ENCODE results near the gene FLRT1.

Gene FLRT1, protein sequence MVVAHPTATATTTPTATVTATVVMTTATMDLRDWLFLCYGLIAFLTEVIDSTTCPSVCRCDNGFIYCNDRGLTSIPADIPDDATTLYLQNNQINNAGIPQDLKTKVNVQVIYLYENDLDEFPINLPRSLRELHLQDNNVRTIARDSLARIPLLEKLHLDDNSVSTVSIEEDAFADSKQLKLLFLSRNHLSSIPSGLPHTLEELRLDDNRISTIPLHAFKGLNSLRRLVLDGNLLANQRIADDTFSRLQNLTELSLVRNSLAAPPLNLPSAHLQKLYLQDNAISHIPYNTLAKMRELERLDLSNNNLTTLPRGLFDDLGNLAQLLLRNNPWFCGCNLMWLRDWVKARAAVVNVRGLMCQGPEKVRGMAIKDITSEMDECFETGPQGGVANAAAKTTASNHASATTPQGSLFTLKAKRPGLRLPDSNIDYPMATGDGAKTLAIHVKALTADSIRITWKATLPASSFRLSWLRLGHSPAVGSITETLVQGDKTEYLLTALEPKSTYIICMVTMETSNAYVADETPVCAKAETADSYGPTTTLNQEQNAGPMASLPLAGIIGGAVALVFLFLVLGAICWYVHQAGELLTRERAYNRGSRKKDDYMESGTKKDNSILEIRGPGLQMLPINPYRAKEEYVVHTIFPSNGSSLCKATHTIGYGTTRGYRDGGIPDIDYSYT

DNA sequence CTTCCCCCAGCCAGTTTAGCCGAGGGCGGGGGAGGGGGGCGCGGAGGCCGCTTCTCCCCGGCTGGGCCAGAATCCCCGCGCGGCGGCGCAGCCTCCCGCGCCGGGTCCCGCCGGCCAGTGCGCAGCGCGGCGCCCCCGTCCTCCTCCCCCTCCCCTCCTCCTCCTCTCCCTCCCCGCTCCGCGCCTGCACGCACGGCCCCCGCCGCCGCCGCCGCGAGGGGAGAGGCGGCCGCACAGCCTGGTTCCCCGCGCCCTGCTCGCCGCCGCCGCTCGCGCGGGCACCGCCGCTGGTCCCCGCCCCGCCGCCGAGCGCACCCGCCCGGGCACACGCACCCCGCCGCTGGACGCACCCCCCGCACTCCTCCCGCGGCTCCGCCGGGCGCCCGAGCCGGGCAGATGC lies at the start of gene FLRT1:
FLRT1 (plus strand) TSS at position 356 of the 400 bp plus-strand sequence. CDS start 80,337 bp downstream, outside the sequence.
- no peak for DNase-seq

DNA sequence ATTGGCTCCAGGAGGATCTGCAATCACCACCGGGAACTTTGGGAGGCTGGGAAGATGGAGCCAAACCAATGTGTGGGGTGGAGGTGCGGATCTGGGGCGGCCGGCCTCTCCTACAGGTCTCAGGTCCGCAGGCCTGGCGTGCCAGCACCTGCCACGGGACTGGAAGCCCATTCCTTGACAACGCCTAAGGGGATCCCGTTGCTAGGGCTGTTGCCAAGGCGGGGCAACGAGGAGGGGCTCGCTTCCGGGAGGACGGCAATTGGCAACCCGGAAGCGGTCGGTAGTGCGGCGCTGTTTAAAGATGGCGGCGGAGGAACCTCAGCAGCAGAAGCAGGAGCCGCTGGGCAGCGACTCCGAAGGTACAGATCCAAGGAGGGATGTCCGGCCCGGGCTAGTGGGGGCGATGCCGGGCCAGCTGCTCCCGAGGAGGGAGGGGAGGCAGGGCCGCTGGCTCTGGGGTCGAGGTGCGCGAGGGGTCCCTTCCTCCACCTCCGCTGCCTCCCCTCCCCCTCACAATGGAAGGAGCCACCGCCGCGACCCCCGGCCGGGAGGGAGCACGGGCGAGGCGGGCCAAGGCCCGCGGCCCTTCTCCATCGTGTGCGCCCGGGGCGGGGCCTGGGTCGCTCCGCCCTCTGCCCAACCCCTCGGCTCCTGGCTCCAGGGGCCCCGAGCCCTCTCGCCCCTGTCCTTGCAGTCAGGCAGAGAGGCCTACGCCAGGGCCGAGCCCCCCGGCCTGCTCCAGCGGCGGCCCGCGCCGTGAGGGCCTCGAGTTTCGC lies 49.4 kb upstream of the FLRT1 start, which contains the start of gene OTUB1:
OTUB1 (plus strand) TSS at position 283 of the 776 bp plus-strand sequence; CDS start at position 302, 19 bp downstream.
- DNase-seq: peak; percentile 80

DNA sequence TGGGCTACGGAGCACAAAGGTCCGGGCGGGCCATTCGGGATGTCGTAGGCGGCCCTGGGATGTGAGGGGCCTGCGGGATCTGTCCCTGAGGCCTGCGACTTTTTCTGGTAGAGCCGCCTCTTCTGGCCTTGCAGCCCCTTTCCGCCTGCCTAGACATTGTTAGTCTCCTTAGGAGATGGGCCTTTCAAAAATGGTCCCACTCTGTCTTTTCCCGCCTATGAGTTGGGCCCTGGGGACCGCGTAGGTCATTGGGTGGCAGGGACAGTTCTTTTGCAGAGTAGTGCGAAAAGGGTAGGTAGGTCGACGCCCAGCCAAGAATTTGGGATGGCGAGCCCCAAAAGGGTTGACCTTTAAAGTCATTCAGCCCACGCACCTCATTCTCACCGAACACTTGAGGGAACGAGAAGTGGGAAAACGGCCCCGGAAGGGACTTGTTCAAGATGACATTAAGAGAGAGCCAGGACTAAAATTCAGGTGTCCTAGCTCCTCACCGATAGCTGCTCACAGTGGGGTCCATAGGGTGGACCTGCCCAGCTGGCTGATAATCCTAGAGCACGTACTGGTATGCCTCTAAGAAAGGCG lies 48.7 kb upstream of the FLRT1 start:
- DNase-seq: no peak

DNA sequence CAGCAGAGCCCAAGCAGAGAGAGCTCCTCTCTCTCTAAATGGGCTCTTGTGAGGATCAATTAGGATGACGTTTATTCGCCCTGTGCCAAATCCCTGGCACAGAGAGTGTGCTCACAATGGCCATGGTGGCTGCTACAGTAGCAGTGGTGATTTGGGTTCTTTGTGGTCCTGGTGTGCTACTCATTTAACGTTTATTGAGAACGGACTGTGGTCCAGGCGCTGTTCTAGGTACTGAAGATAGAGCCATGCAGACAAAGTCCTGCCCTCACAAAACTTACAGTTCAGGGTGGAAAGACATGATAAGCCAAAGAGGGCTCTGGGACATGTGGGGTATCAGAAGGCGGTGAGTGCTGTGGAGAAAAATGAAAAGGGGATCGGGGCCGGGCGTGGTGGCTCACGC lies 44.2 kb upstream of the FLRT1 start:
- no peak for DNase-seq

DNA sequence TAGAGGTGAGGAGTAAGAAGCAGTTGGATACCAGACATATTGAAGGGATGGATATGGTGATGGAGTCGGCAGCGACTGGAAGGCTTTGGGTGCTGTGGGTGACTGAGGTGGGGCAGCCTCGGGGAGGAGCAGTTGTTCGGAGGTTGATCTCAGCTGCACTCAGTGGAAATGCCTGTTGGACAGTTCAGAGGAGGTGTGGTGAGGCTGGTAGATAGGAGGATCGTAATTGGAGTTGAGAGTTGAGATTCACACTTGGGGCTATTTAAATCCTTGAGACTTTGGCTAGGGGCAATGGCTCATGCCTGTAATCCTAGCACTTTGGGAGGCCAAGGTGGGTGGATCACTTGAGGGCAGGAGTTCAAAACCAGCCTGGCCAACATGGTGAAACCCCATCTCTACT lies 42.6 kb upstream of the FLRT1 start:
- no peak for DNase-seq

DNA sequence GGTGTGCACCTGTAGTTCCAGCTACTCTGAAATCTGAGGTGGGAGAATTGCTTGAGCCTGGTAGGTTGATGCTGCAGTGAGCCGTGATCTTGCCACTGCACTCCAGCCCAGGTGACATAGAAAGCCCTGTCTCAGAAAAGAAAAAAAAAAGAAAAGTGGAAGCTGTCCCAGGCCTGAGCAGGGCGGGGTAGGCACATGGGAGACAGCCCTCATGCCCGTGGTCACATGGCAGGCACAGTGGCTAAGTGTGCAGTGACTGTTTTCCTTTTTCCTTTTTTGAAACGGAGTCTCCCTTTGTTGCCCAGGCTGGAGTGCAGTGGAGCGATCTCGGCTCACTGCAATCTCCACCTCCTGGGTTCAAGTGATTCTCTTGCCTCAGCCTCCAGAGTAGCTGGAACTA lies 41.7 kb upstream of the FLRT1 start:
- DNase-seq: no peak

DNA sequence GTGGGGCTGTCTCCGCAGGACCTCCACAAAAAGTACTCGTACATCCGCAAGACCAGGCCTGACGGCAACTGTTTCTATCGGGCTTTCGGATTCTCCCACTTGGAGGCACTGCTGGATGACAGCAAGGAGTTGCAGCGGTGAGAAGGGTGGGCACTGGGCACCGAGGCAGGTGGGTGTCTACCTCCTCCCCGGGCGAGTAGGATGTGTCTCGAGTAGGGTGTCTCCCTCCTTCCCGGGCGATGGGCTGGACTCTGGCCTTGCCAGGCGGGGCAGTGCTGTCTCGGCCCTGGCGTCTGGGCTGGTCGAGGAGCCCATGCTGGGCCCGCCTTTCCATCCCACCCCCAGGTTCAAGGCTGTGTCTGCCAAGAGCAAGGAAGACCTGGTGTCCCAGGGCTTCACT lies 39.2 kb upstream of the FLRT1 start:
- DNase-seq: no peak

DNA sequence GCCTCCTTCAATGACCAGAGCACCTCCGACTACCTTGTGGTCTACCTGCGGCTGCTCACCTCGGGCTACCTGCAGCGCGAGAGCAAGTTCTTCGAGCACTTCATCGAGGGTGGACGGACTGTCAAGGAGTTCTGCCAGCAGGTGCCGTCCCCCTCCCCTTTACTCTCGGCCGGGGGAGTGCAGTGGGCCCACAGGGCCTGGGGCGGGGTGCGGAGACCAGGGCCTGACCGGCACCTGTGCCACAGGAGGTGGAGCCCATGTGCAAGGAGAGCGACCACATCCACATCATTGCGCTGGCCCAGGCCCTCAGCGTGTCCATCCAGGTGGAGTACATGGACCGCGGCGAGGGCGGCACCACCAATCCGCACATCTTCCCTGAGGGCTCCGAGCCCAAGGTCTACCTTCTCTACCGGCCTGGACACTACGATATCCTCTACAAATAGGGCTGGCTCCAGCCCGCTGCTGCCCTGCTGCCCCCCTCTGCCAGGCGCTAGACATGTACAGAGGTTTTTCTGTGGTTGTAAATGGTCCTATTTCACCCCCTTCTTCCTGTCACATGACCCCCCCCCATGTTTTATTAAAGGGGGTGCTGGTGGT lies 38.5 kb upstream of the FLRT1 start:
- DNase-seq: no peak

DNA sequence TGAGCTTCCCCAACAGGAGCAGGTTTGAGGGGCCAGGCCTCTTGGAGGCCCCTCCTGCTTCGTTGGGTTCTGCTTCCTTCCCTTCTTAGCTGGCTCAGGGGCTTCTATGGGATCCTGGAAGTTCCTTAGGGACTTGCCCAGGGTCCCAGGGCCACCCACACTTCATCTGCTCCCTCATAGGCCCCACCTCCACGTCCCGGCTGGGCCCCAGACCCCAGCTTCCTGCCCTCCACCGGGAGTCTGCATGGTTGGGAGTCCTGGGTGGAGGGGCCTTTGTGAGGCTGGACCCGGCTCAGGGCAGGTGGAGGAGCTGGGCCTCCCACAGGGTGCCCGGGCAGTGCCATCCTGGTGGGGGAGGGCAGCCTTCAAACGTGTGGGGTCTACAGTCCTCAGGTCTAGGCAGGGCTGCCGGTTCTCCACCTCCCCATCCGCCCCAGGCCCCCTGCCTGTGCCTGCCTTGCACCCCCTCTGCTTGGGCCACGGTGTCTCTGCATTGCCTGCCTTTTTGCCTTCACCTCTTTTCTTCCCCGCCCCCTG lies 37.9 kb upstream of the FLRT1 start:
- DNase-seq: no peak

DNA sequence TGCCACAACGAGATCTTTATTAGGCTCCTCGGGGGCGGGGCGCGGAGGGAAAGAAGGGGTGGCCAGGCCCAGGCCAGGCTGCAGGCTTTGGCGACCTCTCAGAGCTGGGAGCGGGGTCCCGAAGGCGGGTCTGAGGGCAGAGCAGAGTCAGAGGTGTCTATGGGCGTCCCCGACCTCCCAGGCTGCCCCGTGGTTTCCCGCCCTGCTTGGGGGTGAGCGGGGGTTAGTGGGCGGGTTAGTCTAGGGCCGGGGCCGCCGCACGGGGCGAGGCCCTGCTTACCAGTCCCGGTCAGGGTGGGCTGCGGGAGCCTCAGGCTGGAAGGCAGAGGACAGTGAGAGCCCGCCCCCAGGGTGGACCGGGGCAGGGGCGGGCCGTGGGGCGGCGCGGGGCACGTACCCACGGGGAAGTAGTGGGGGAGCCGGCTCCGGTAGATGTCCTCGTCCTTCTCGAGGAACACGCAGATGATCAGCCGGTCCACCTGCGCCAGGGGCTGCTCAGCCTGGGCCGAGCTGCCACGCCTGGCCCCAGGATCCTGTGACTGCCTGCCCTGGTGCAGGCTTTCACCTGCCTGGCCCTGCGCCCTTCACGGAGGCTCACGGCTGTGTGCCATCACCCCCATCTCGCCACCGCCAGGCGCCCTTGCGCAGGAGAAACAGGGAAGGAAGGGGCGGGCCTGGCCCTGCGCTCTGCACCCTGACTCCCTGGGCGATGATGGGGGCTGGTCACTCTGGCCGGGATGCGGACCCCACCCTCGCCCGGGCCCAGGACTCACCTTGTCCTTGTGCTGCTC lies 37.0 kb upstream of the FLRT1 start:
- no peak for DNase-seq

DNA sequence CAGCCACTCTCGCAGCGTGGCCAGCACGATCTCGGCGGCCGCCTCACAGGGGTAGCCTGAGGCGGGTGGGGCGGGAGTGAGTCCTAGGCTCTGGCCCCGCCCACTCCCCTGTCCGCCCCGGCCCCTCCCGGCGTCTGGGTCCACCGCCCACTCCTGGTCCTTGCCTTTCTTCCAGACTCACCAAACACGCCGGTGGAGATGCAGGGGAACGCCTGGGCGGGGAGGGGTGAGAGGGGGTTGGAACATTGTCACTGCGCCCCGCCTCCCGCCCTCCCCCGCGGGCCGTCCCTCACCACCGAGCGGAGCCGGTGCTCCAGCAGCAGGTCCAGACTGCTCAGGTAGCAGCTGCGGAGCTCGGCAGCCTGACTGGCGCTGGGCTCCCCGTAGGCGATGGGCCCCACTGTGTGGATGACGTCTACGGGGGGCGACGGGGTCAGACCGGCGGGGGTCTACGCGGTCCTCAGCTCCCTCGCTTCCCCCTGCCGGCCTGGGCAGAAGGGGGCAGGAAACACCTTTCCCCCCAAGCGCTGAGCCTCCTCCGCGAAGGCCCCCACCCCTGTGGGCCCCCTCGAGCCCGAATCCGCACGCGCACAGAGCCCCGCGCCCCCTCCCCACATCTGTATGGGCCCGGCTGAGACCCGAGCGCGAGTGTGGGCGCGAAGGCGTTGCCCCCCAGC lies 36.2 kb upstream of the FLRT1 start:
- no peak for DNase-seq

DNA sequence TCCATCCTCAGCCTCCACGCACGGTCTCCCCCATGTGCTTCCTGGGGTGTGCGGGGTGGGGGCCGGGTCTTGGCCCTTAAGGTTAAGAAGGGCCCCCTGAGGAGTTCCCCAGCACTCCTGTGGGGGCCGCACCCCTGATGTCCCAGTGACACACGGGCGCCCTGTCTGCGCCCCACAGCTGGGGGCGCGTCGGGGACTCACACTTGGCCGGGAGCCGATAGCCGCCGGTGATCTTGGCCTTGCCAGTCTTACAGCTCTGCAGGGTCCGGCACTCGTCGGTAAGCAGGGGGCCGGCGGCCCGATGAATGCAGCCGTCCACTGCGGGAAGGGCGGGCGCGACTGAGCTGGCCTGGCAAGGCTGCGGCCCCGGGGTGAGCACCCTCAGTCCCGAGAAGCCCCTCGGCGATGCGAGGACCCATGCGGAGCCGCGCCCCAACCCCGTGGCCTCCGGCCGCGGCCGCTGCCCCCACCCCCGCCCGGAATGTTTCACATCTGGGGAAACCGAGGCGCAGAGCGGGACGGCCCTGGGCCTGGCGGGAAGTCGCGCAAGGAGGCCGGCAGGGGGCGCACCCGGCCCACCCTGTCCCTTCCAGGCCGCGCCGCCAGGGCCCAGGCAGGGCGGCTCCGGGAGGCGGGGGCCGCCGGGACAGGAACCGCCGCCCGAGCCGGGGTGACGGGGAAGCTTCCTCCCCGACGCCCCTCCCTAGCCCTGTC lies 35.5 kb upstream of the FLRT1 start:
- DNase-seq: no peak

DNA sequence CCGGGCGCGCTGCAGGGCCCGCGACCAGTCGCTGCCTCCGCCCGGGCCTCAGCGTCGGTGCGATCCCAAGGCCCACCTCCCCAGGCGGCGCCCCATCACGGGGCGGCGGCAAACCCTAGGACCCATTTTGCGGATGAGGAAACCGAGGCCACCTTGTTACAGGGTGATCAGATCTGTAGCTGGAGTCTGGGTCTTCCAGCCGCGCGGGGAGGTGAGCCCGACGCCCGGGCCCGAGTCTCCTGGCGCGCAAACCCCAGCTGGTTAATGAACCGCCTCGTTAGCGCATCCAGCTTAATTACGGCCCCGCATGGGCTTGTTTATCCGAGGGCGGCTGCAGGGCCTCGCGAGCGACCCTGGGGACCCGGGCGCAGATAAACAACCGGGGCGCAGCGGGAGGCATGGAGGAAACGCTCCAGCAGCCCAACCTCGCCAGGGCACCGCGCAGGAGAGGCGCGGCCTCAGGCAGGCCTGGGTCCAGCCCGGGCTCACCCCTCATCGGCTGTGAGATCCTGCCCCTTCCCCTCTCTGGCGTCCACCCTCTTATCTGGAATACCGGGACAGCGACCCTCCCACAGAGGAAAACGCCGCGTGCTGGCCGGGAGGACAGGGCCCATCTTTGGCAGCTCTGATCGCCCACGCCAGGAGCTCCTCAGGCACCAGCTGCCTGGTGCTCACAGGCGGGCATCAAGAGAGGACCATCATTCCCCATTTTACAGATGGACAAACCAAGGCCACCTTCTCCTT lies 34.8 kb upstream of the FLRT1 start:
- DNase-seq: no peak

DNA sequence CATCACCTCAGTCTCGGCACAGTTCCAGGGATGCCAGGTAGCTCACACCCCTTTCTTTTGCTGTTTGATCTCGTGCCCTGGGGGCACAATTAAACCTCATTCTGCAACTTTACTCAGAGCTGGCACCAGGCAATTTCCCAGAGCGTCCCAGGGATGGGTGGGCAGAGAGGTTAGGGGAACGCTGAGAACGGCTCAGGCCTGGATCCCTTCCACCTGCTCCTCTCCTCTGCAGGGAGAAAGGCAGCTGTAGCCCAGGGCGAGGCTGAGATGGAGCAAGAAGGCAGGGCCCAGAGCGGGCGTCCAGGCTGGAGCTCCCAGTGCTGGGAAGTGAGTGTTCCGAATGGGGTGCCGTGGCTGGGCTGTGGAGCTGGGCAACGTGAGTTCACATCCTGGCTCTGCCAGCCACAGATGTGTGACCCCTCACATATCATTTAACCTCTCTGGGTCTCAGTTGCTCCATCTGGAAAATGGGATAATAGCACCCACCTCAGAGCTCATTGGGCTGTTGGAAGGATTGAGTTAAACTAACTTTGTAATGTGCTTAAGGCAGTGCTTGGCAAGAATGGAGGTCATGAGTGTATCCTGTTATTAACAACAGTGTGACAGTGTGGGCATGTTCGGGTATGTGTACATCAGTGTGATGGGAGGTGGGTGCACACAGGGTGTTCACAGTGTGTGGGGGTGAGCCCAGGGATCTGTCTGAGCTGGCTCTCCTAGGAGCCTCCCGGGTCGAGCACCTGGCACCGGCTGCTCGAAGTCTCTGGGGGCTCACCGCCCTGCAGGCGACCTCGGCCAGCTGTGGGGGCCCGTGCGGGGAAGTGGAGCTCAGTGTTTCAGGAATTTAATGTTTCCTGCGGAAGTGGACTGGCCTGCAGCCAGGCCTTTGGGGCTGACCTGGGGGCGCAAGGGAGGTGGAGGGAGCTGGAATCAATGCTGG lies 34.0 kb upstream of the FLRT1 start:
- DNase-seq: no peak

DNA sequence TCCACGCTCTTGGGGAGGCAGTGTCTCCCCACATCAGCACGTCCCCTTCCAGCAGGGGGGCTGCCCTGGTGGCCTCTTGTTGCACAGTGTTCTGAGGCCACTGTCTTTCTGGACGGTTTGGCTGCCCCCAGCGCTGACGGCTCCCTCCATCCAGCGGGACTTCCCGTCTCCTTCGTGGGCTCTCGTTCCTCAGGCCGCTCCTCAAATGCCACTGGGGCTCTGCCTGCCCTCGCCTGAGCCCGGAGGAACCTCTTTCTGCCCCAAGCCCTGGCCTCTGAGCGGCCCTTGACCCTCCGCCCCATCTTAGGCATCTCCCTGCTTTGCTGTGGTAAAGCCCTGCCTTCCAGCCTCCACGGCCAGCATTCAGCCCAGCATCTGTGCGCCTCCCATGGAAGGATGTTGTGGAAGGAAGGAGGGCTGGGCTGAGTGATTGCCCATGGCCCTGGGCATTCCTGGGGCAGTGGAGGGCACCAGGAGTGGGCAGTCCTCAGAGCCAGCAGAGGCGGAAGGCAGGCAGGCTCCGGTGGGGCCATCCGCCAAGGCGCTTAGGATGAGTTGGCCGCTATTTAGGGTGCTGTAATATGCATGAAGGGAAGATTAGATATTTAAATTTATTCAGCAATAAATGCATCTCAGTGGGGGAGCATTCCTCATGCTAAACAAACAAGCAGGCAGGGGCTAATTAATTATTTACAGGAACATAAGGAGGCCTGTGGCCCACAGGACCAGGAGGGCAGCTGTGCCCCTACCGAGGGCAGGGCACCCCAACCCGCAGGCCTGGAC lies 31.7 kb upstream of the FLRT1 start:
- no peak for DNase-seq

DNA sequence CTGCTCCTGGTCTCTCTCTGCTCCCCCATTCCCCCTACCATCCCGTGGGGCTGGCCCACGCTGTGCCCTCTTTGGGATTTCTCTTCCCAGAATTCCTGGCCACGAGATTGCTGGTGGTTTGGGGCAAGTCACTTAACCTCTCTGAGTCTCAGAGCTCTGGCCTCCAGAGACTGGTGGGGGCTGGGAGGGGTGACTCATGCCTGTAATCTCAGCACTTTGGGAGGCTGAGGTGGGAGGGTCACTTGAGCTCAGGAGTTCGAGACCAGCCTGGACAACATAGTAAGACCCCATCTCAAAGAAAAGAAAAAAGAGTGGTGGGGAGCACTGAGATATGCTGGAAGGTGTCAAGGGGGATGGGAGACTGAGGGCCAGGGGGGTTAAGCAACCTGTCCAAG lies 31.1 kb upstream of the FLRT1 start:
- no peak for DNase-seq

DNA sequence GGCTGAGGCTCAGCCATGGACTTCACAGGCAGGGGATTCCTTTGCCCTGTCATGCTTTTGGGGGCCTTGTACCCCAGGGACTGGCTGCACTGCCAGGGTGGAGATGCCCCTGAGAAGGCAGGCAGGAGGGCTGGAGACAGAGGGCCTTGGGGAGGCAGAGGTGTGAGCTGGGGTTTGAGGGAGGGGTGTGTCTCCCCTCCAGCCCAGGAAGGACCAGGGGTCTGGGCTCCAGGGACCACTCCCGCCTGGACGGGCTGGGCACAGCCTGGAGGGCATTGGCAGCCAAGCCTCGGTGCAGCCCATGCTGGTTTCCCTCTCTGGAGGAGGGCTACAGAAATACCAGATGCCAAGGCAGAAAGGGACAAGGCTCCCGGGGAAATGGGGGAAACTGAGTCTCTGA lies 30.0 kb upstream of the FLRT1 start:
- DNase-seq: no peak

DNA sequence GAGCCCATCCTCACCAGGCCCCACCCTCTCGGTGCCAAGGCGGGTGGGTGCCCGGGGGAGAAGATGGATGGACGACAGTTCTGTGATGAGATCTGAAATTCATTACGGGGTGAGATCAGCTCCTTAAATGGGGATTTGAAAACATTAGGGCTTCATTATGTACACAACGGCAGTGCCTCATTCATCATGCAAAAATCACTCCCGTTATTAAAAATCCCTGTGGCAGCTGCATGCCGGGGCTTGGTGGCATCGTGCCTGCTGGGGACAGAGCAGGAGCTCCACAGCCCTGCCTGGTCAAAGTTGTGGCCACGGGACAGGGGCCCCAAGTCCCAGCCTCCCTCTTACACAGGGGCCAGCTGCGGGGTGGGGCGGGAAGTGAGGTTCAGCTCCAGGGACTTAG lies 29.3 kb upstream of the FLRT1 start:
- no peak for DNase-seq
